ENCODE data around the gene SH3RF3.

SH3RF3 gene

GRCh38 chr2:109127556-109127955 lies 1.4 kb upstream of the SH3RF3 start:
- no peak overlapping the region; the same call in 1 of the 2 replicates for H3K27ac ChIP-seq
- no peak for TF ChIP-seq CTCF (conservative IDR thresholded peaks at IDR 0.05)

GRCh38 chr2:109128048-109128615 lies 873 bp upstream of the SH3RF3 start:
- TF ChIP-seq CTCF (conservative IDR thresholded peaks at IDR 0.05) = peak; percentile 91
- H3K27ac ChIP-seq = peak overlapping the region; percentile 56; the same call in 1 of the 2 replicates

GRCh38 chr2:109129356-109129920 lies 433 bp downstream of the SH3RF3 start:
- peak overlapping the region; percentile 56; the same call in 1 of the 2 replicates for H3K27ac ChIP-seq
- no peak for TF ChIP-seq CTCF (conservative IDR thresholded peaks at IDR 0.05)

- no peak for TF ChIP-seq CTCF (conservative IDR thresholded peaks at IDR 0.05)
- H3K27ac ChIP-seq = no peak overlapping the region; the same call in 1 of the 2 replicates
These were observed 1.1 kb downstream of the SH3RF3 start for GRCh38 chr2:109129921-109130722.

- no peak for TF ChIP-seq CTCF (conservative IDR thresholded peaks at IDR 0.05)
- no peak overlapping the region for H3K27ac ChIP-seq
These were observed 1.7 kb downstream of the SH3RF3 start for GRCh38 chr2:109130723-109130995.

- H3K27ac ChIP-seq = no peak overlapping the region
- TF ChIP-seq CTCF (conservative IDR thresholded peaks at IDR 0.05) = no peak
These were observed 2.8 kb downstream of the SH3RF3 start for GRCh38 chr2:109131777-109132176.

- no peak for TF ChIP-seq CTCF (conservative IDR thresholded peaks at IDR 0.05)
- no peak overlapping the region for H3K27ac ChIP-seq
These were observed 3.6 kb downstream of the SH3RF3 start for GRCh38 chr2:109132626-109133025.
